Measurements from ENCODE around the gene CES3. TPM values are rescaled to one million over a fixed set of nuclear protein-coding genes. Genes with fewer than 3 reads are reported as not detected.
"Not testable (repeated sequence)": the region's sequence is repeated elsewhere in the genome, so short reads cannot be mapped to it uniquely, and the experiment has no call there.

Gene CES3
- total RNA-seq, 1 donor from 2014 or later: 0.98 TPM

- no peaks in the 10 kb centered on the region for H3K36me3 ChIP-seq
- H3K4me3 ChIP-seq: no peak overlapping the region
These were observed 7.8 kb downstream of the CES3 start for GRCh38 chr16:66968847-66969246.

GRCh38 chr16:66970775-66971720, 10.0 kb downstream of the CES3 start:
- Histone ChIP-seq H3K36me3 (no peaks in the 10 kb centered on the region), H3K27ac (no peak overlapping the region), H3K9me3 (no peaks in the 10 kb centered on the region), H3K4me1 (no peaks in the 10 kb centered on the region), H3K4me3 (no peak overlapping the region), H3K27me3 (no peaks in the 10 kb centered on the region)
- no peak for TF ChIP-seq POLR2AphosphoS5 (IDR thresholded peaks at IDR 0.05; ENCODE audit: insufficient read depth in 1 of 2, low read depth in 1 of 2)
- no peak for TF ChIP-seq POLR2A (IDR thresholded peaks at IDR 0.05)
- TF ChIP-seq CTCF (IDR thresholded peaks at IDR 0.05): no peak
- intact Hi-C loops (cut with DNase I): no loop called here
- no peak for DNase-seq (ENCODE audit: extremely low spot score in 2 of 2)

More at GRCh38 chr16:66968847-66969246, 7.8 kb downstream of the CES3 start:
- TF ChIP-seq CTCF (IDR thresholded peaks at IDR 0.05): no peak
- TF ChIP-seq POLR2A (IDR thresholded peaks at IDR 0.05): no peak
- TF ChIP-seq POLR2AphosphoS5 (IDR thresholded peaks at IDR 0.05; ENCODE audit: insufficient read depth in 1 of 2, low read depth in 1 of 2): no peak
- no peaks in the 10 kb centered on the region for H3K4me1 ChIP-seq
- no peaks in the 10 kb centered on the region for H3K9me3 ChIP-seq
- no peak for DNase-seq (ENCODE audit: extremely low spot score in 2 of 2)
- no peaks in the 10 kb centered on the region for H3K27me3 ChIP-seq
- intact Hi-C loops (cut with DNase I): no loop called here
- H3K27ac ChIP-seq: no peak overlapping the region

GRCh38 chr16:66972983-66973382, 11.9 kb downstream of the CES3 start:
- DNase-seq (ENCODE audit: extremely low spot score in 2 of 2): no peak
- H3K4me3 ChIP-seq: no peak overlapping the region
- H3K27ac ChIP-seq: no peak overlapping the region
- no peaks in the 10 kb centered on the region for H3K27me3 ChIP-seq
- H3K9me3 ChIP-seq: no peaks in the 10 kb centered on the region
- intact Hi-C loops (cut with DNase I): no loop called here
- no peaks in the 10 kb centered on the region for H3K36me3 ChIP-seq
- H3K4me1 ChIP-seq: no peaks in the 10 kb centered on the region
- no peak for TF ChIP-seq POLR2A (IDR thresholded peaks at IDR 0.05)
- TF ChIP-seq POLR2AphosphoS5 (IDR thresholded peaks at IDR 0.05; ENCODE audit: insufficient read depth in 1 of 2, low read depth in 1 of 2): no peak
- TF ChIP-seq CTCF (IDR thresholded peaks at IDR 0.05): no peak

- no peak for TF ChIP-seq CTCF (IDR thresholded peaks at IDR 0.05)
- TF ChIP-seq POLR2AphosphoS5 (IDR thresholded peaks at IDR 0.05; ENCODE audit: insufficient read depth in 1 of 2, low read depth in 1 of 2): no peak
- no peak for TF ChIP-seq POLR2A (IDR thresholded peaks at IDR 0.05)
- Histone ChIP-seq H3K4me3 (no peak overlapping the region), H3K27me3 (no peaks in the 10 kb centered on the region), H3K9me3 (no peaks in the 10 kb centered on the region), H3K36me3 (no peaks in the 10 kb centered on the region), H3K27ac (no peak overlapping the region), H3K4me1 (no peaks in the 10 kb centered on the region)
- no peak for DNase-seq (ENCODE audit: extremely low spot score in 2 of 2)
- intact Hi-C loops (cut with DNase I): no loop called here
These were observed 12.7 kb downstream of the CES3 start for GRCh38 chr16:66973716-66974115.

- H3K27me3 ChIP-seq; H3K36me3 ChIP-seq; H3K9me3 ChIP-seq; intact Hi-C loops (cut with DNase I); DNase-seq (ENCODE audit: extremely low spot score in 2 of 2); H3K27ac ChIP-seq; H3K4me3 ChIP-seq; H3K4me1 ChIP-seq: not testable (repeated sequence)
These were observed 13.3 kb downstream of the CES3 start for GRCh38 chr16:66974156-66974931.

- H3K27me3 ChIP-seq: not testable (repeated sequence)
These were observed 13.8 kb downstream of the CES3 start for GRCh38 chr16:66974932-66975246.

More at GRCh38 chr16:66974932-66975246, 13.8 kb downstream of the CES3 start:
- H3K4me3 ChIP-seq; H3K27ac ChIP-seq; DNase-seq (ENCODE audit: extremely low spot score in 2 of 2); intact Hi-C loops (cut with DNase I); H3K36me3 ChIP-seq; H3K4me1 ChIP-seq; H3K9me3 ChIP-seq: not testable (repeated sequence)

Data from vagina (tissue), 2 donors.